ENCODE results near the gene CHD6.

DNA sequence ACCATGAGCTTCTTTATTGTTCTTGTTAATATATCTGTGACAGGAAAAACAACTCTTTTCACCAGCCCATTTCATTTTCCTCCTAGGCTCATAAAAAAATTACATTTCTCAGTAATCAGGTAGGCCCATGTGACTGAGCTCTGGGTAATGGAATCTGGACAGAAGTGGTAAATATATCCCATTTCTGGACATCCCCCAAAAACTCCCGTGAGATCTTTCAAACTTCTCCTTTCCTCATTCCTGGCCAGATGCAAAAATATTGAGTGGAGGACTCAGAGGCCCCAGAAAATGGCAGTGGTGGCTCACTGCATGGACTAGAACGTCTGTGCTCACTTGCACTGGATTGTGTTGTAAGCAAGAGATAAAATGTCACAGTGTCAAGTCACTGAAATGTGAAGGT is 3.8 kb upstream of the CHD6 start:
- TF ChIP-seq, protein P1, sequence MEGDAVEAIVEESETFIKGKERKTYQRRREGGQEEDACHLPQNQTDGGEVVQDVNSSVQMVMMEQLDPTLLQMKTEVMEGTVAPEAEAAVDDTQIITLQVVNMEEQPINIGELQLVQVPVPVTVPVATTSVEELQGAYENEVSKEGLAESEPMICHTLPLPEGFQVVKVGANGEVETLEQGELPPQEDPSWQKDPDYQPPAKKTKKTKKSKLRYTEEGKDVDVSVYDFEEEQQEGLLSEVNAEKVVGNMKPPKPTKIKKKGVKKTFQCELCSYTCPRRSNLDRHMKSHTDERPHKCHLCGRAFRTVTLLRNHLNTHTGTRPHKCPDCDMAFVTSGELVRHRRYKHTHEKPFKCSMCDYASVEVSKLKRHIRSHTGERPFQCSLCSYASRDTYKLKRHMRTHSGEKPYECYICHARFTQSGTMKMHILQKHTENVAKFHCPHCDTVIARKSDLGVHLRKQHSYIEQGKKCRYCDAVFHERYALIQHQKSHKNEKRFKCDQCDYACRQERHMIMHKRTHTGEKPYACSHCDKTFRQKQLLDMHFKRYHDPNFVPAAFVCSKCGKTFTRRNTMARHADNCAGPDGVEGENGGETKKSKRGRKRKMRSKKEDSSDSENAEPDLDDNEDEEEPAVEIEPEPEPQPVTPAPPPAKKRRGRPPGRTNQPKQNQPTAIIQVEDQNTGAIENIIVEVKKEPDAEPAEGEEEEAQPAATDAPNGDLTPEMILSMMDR (IDR thresholded peaks at IDR 0.05; ENCODE audit: insufficient read depth, low read length) = no peak
- TF ChIP-seq POLR2AphosphoS5 (IDR thresholded peaks at IDR 0.05; ENCODE audit: low read depth) = no peak
- TF ChIP-seq, protein P2, sequence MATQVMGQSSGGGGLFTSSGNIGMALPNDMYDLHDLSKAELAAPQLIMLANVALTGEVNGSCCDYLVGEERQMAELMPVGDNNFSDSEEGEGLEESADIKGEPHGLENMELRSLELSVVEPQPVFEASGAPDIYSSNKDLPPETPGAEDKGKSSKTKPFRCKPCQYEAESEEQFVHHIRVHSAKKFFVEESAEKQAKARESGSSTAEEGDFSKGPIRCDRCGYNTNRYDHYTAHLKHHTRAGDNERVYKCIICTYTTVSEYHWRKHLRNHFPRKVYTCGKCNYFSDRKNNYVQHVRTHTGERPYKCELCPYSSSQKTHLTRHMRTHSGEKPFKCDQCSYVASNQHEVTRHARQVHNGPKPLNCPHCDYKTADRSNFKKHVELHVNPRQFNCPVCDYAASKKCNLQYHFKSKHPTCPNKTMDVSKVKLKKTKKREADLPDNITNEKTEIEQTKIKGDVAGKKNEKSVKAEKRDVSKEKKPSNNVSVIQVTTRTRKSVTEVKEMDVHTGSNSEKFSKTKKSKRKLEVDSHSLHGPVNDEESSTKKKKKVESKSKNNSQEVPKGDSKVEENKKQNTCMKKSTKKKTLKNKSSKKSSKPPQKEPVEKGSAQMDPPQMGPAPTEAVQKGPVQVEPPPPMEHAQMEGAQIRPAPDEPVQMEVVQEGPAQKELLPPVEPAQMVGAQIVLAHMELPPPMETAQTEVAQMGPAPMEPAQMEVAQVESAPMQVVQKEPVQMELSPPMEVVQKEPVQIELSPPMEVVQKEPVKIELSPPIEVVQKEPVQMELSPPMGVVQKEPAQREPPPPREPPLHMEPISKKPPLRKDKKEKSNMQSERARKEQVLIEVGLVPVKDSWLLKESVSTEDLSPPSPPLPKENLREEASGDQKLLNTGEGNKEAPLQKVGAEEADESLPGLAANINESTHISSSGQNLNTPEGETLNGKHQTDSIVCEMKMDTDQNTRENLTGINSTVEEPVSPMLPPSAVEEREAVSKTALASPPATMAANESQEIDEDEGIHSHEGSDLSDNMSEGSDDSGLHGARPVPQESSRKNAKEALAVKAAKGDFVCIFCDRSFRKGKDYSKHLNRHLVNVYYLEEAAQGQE (IDR thresholded peaks at IDR 0.05; ENCODE audit: insufficient replicate concordance, low read depth) = no peak
- TF ChIP-seq SPI1 (IDR thresholded peaks at IDR 0.05; ENCODE audit: borderline replicate concordance, low read depth) = no peak
